Activated effector memory CD4-positive, alpha-beta T cell treated with Interleukin-2 at 50 U/mL for 16 hours (primary cell): ENCODE data around the gene PLAC8L1.
"Not testable (repeated sequence)": the region's sequence is repeated elsewhere in the genome, so short reads cannot be mapped to it uniquely, and the experiment has no call there.

ENCODE experiments used
- DNase-seq: peaks from one replicate; pipeline ENCODE4 v3.0.0-alpha.2; 2020

Gene PLAC8L1

DNA sequence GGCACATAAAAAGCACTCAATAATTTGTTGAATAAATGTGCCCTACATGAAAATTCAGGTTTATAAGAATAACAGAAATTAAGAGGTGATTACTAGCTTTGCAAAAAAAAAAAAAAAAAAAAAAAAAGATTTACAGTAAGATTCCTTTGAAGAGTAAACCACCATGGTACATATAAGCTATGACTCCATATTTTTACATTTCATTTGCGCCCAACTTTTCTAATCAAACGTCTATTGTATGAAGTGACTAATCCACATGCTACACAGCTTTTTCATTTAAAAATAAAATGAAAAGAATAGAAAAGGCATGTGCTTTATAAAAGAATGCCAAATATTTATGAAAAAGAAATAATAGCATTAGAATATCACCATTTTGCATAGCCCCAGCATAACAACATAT is at the start of gene PLAC8L1:
PLAC8L1 (minus strand) TSS at position 101 of the 400 bp plus-strand sequence. CDS start 1,266 bp downstream, outside the sequence.
- no peak for DNase-seq

- no peak for DNase-seq
Measured at GRCh38 chr5:146151970-146152369, 46.6 kb upstream of the PLAC8L1 start.

DNA sequence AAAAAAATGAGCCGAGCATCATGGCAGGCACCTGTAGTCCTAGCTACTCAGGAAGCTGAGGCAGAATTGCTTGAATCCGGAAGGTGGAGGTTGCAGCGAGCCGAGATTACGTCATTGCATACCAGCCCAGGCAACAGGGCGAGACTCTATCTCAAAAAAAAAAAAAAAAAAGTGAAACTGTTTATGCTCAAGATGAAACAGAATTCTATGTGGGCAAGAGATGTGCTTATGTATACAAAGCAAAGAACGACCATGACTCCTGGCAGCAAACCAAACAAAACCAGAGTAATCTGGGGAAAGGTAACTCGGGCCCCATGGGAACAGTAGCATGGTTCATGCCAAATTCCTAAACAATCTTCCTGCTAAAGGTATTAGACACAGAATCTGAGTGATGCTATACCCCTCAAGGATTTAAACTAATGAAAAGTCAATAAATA is 32.6 kb upstream of the PLAC8L1 start:
- DNase-seq: no peak

GRCh38 chr5:146130440-146131045 is 25.2 kb upstream of the PLAC8L1 start:
- DNase-seq: no peak

DNA sequence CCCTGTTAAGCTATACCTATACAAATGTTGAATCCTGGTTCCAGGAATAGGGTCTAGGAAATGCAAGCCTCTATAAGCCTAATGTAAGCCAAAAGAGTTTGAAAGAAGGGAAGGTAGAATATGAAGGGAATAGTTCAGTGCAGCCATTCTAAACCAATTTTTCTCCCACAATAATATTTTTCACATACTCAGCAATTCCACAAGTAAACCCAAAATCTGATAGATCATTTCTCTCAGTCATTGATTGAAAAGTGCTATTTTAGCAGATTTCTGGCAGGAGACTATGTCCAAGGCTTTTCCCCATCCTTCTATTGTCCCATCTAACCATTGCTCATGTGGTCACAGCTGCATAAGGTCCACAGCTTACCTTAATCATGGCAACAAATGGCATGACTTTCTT is 20.7 kb upstream of the PLAC8L1 start:
- no peak for DNase-seq

DNA sequence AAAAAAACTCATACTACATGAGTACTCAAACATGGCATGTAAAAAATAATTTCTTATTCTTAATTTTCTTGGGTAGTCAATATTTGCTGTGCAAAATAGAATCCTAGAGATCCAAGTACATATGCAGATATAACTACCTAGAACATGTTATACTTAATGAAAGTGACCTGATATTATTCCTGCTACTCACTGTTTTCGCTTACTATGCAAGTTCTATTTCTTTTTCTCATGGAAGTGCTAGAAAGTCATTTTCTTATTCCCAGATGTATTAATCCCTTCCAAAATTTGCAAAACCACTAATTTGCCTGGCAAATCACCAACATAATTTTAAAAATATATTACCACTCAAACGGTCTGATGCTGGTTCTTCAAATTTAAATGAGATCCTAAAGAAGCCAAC is 19.2 kb upstream of the PLAC8L1 start:
- DNase-seq: no peak

DNA sequence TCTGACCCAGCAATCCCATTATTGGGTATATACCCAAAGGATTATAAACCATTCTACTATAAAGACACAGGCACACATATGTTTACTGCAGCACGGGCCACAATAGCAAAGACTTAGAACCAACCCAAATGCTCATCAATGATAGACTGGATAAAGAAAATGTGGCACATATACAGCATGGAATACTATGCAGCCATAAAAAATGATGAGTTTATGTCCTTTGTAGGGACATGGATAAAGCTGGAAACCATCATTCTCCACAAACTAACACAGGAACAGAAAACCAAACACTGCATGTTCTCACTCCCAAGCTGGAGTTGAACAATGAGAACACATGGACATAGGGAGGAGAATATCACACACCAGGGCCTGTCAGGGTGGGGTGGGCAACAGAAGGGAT is 16.1 kb upstream of the PLAC8L1 start:
- DNase-seq: not testable (repeated sequence)

DNA sequence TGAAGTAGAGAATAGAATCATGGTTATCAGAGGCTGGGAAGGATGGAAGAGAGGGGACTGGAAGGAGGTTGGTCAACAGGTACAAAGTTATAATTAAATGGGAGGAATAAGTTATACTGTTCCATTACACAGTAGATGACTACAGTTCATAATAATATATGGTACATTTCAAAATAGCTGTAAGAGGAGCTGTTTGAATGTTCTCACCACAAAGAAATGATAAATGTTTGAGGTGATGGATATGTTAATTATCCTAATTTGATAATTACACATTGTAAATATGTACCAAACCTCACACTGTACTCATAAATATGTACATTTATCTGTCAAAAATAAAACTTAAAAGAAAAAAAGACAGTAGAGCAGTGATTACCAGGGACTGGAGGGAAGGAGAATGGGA is 12.9 kb upstream of the PLAC8L1 start:
- DNase-seq: no peak

- not testable (repeated sequence) for DNase-seq
Measured at GRCh38 chr5:146117216-146117615, 11.8 kb upstream of the PLAC8L1 start.

DNA sequence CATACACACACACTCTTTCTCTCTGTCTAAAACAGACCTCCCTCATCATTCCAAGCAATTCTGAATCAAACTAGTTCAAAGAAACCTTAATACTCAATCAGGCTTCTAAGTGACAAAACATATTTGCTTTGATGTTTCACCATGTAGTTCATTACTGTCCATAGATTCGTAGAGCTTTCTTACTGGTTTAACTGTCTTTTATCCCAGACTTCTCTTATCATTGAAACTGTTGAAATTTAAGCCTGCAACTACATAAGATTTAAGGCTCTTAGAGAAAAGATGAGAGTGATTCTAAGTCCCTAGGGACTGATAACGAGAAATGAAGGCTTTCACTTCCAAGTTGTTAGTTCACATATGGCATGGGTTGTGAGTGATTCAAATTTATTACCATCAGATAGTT is 11.0 kb upstream of the PLAC8L1 start:
- DNase-seq: no peak

GRCh38 chr5:146112476-146112875 is 7.1 kb upstream of the PLAC8L1 start:
- DNase-seq: no peak

GRCh38 chr5:146111409-146111808 is 6.0 kb upstream of the PLAC8L1 start:
- DNase-seq: no peak

DNA sequence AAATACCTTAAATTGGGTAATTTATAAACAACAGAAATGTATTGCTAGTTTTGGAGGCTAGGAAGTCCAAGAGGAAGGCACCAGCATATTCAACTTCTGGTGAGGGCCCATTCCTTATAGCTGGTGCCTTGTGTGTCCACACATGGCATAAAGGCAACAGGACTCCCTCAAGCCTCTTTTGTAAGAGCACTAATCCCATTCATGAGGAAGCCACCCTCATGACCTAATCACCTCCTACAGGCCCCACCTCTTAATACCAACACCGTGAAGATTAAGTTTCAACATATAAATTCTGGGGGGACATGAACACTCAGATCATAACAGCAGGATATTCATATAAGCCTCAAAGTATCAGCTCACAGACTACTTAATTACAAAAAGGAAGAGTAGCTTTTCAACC is 4.0 kb upstream of the PLAC8L1 start:
- no peak for DNase-seq

- DNase-seq: not testable (repeated sequence)
Measured at GRCh38 chr5:146108870-146109269, 3.5 kb upstream of the PLAC8L1 start.

DNA sequence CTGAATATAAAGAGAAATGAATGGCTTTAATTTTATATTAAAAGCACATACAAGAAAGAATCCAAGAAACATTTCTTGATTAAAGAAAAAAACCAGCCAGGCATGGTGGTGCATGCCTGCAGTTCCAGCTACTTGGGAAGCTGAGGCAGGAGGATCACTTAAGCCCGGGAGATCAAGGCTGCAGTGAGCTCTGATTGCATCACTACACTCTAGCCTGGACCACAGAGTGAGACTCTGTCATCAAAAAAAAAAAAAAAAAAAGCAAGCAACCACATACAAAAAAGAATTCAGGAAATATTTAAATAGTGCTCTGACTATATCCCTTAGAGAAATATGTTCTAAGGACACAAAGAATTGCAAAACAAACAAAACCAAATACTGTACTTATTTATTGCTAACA is 2.5 kb upstream of the PLAC8L1 start:
- no peak for DNase-seq

DNA sequence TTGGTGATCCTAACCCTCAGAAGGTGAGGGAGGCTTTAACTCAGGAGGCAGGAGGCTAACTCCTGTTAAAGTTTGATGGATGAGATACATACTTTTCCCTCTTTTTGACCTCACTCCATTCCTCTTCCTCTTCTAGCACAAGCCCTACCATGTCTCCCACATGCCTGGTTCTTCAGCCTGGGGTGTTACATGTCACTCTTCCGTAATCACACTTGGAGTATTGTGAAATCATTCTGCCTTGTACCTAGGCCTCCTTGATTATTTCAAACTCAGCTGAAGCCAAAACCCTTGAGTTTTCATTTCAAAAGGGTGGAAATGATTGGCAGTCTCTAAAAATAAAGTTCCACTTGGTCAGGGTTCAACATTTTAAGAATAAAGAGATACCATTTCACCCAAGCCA is 1.8 kb downstream of the PLAC8L1 start:
- no peak for DNase-seq

DNA sequence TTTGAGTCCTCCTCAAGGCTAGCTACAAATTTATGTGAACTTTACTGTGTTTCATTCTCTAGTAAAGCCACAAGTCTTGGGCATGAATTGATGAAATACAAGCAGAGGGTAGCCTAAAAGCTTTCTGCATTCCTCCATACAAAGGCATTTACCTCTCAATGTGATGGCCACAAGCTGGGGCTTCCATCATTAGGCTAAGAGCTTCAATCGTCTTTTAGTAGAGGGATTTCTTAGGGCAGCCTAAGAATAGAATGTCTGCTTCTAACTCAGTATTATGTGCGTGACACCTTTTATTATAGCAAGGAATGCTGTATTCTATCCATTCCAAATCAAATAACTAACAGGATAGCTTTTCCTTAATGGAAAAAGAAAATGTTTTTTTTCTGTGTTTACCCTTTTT is 3.7 kb downstream of the PLAC8L1 start:
- no peak for DNase-seq

DNA sequence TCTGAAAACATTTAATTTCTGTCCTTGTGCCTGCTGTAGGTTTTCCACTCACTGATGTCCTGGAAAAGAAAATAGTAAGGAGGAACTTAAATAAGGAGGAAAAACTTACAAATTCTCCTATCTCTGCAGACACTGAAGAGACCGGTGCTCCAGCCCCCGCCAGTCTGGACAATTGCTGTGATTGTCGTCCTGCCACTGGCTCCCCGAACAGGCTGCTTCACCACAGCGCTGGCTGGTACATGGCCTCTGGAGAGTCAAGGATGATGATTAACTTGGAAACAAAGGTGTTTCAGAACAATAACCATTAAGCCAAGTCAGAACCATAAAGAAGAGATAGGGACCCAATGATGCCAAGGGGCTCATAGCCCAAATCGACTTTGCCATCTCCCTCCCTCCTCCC is 7.3 kb downstream of the PLAC8L1 start:
- no peak for DNase-seq

DNA sequence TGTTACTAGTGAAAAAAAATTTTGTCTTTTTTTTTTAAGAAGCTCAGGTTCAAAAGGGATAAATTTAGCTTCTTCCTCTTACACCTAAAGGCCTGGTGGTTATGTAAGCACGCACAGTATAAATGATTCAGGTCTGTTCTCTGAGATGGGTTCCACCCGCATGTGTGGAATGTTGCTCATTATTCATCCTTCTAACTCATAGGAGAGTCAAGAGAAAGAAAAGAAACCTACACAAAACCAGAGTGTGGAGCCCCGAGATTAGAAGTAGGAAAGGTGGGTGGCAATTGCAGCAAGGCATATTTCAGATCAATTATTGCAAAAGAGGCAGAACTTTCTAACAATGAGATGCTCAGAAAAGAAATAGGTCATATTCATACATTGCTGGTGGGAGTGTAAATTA is 13.5 kb downstream of the PLAC8L1 start:
- DNase-seq: no peak

- no peak for DNase-seq
Measured at GRCh38 chr5:146089287-146089686, 16.1 kb downstream of the PLAC8L1 start.

GRCh38 chr5:146088098-146088497 is 17.3 kb downstream of the PLAC8L1 start:
- no peak for DNase-seq

- DNase-seq: no peak
Measured at GRCh38 chr5:146084376-146084775, 21.0 kb downstream of the PLAC8L1 start.

DNA sequence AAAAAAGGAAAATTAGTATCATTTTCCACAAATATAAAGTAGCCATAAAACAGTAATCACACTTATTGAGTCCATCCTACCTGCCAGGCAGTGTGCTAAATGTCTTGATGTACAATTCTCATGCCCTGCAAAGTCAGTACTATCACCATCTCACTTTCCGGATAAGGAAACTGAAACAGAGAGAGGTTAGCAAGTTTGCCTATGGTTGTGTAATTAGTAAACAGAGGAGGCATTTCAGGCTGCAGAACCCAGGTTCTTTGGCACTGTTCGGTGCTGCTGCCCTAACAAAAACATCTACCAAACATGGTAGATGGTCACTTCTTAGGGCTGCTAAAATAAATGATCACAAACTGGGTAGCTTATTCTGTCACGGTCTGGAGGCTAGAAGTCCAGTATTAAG is 22.6 kb downstream of the PLAC8L1 start:
- no peak for DNase-seq

- no peak for DNase-seq
Measured at GRCh38 chr5:146081556-146081955, 23.8 kb downstream of the PLAC8L1 start.

- DNase-seq: no peak
Measured at GRCh38 chr5:146079695-146080373, 25.5 kb downstream of the PLAC8L1 start.
